H4 (cell line): Measurements from ENCODE around the gene BEST4. TPM values are rescaled to one million over a fixed set of nuclear protein-coding genes. Genes with fewer than 3 reads are reported as not detected.
"Not testable (repeated sequence)": the region's sequence is repeated elsewhere in the genome, so short reads cannot be mapped to it uniquely, and the experiment has no call there.

Experiments
- DNase-seq: peaks from one replicate; pipeline ENCODE4 v3.0.0-alpha.2; 2015; ENCODE audit warnings: low spot score
- total RNA-seq: library from RNA; depleted of rRNA; stranded (reverse); fragments of >200 nt; shearing (Covaris generic); gene quantifications from 2 replicates; pipeline ENCODE4 v1.2.3, GENCODE V29; 2014

Gene BEST4
- total RNA-seq, 1 experiment from 2014 or later, result not detected

DNA sequence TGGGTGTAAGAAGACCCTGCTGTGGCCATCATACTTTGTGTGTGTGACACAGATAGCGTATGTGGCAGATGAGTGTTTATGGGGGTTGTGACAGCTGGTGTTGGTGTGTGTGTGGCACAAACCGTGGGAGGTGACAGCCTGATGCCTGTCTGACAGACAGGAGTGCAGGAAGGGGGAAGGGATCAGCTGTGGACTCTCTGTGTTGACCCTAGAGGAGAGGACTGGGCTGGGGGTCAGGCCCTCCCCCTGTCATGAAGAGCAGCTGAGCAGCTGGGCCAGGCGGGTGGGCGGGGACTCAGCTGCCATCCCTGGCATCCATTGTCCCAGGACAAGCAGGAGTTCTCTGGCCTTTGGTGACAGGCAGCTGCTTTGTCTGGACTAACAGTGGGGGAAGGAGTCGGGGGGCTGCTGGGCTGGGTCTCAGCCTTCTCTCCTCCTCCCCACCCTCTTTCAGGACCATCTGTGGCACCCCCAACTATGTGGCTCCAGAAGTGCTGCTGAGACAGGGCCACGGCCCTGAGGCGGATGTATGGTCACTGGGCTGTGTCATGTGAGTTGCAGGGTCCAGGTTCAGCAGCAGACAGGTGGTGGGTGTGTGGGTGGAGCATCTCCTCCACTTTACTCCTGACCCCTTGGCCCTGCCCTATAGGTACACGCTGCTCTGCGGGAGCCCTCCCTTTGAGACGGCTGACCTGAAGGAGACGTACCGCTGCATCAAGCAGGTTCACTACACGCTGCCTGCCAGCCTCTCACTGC lies 14.5 kb upstream of the BEST4 start:
- DNase-seq, result no peak

GRCh38 chr1:44801491-44802305 lies 13.7 kb upstream of the BEST4 start:
- DNase-seq, result no peak

DNA sequence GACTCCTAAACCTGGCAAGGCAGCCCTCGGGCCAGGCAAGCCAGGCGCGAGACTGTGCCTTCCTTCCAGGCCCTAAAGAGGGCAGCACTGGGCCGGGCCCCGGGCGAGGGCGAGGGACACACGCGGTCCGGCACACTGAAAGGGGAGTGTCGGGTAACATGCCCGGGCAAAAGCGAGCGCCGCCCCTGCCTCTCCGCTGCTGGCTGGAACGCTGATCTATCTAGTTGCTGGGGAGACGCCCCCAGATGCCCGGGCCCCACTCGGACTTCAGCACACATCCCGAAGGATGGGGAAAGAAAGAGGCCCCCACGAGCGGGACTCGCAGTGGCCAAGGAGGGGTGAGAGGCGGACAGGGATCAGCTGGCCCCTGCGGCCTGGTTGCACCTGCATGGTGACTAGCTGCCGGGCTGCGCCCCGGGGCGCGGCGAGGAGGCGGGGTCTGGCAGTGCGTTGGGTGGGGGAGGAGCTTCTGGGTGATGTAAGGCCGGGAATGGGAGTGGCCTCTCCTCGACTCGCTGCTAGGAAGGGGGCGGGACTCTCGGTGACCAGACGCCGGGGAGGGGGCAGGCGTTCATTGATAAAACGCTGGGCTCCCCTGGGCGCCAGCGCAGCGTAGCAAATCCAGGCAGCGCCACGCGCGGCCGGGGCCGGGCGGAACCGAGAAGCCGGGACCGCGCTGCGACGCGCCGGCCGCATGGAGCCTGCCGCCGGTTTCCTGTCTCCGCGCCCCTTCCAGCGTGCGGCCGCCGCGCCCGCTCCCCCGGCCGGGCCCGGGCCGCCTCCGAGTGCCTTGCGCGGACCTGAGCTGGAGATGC lies 12.0 kb upstream of the BEST4 start, which contains the start of gene PLK3:
Gene PLK3 (plus strand): TSS at position 608 of the 815 bp plus-strand sequence. CDS start 87 bp downstream, at position 695.
- peak; percentile 97 for DNase-seq

- no peak for DNase-seq
Observed at GRCh38 chr1:44798481-44799365, 10.8 kb upstream of the BEST4 start.

- not testable (repeated sequence) for DNase-seq
Observed at GRCh38 chr1:44797886-44798285, 9.9 kb upstream of the BEST4 start.

DNA sequence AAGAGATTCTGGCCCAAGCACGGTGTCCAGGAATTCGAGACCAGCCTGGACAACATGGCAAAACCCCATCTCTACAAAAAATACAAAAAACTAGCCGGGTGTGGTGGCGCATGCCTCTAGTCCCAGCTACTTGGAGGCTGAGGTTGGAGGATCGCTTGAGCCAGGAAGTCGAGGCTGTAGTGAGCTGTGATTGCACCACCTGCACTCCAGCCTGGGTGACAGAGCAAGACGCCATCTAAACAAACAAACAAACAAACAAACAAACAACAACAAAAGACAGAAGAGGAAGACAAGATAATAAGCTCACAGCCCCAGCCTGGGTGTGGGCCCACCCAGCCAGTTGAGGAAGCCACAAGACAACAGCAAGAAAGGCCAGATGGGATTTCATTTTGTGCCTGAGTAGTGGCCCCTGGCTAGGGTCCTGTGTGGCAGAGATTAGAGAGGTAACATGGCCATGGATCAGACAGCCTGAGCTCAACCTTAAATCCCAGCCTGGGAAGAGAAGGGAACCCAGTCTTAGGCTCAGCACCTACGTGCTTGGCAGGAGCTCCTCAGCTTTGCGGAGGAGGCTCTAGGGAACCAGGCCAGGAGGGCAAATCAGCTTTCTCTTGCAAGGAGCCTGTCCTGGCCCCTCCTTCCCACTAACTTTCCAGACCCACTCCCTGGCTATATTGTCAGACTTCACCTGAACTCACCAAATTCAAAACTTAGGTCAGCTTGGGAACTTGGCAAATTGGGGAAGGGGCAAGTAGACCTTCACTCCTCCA lies 4.9 kb upstream of the BEST4 start:
- no peak for DNase-seq

- no peak for DNase-seq
Observed at GRCh38 chr1:44790968-44791801, 3.2 kb upstream of the BEST4 start.

- no peak for DNase-seq
Observed at GRCh38 chr1:44787506-44787905, 464 bp downstream of the BEST4 start.

GRCh38 chr1:44786841-44787426 lies 1.0 kb downstream of the BEST4 start:
- no peak for DNase-seq

DNA sequence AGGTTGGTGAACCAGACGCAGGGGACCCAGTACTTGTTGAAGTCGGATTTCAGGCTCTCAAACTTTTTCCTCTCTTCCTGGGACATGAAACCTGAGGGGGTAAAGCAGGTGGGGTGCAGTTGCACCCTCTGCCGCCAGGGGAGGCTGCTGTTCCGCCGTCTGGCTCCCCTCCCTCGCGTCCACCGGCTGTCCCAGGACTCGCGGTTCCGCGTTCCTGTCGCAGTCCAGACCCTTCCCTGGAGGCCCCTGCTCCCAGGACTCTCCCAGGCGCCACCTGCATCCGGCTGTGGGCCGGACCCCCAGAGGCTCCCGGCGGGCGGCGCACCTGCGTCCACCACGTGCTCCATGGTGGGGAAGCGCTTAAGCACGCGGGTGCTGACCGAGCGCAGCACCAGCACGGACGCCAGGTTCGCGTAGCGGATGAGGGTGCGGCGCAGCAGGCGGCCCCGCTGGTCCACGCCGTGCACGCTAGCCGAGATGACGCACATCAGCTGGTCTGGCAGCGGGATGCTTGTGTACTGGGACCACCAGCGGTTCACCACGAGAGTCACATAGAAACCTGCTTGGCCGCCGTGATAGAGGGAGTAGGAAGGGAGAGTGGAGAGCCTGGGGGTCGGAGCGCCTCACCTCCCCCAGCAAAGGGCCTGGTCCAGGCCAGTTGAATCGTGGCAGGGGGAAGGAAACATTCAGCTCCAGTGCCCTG lies 1.7 kb downstream of the BEST4 start:
- DNase-seq, result no peak

- DNase-seq, result no peak
Observed at GRCh38 chr1:44785501-44786137, 2.4 kb downstream of the BEST4 start.

GRCh38 chr1:44785029-44785380 lies 3.0 kb downstream of the BEST4 start:
- no peak for DNase-seq

DNA sequence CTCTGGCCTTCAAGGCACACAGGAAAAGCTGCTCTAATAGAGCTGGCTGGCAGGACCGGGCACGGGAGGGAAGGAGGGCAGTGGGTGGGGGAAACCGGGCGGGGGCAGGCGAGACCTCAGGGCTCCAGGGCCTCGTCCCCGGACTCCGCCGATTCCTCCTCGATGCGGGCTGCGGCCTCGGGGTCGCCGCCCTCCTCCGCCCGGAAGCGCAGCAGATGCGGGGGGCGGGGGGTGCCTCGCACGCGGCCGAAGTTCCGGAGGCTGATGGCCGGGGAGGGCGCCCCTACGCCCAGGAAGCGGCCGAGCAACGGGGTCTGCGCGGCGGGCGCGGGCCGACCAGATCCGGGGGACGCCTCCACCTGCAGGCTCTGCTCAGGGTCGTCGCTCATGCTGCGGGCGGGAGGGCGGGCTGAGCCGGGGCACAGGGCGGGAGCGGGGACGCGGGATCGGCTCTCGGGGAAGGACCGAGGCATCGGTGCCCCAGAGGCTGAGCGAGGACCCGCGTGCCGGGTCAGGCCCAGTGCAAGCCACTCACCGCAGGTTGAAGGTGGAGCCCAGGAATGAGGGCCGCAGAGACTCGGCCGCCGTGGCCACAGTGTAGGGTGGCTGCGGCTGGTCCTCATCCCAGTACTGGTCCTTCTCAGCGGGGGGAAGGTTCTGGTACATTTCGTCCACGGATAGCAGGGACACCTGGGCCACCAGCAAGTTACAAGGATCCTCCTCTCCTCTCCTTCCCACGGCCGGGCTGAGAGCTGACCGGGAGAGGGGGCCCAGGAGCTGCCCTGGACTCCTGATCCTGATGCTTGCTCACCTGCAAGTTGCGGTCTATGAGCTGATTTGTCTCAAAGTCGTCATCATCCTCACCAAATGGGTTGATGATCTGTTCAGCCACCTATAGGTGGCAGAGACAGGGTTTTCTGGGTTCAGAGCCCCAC lies 3.6 kb downstream of the BEST4 start:
- no peak for DNase-seq

DNA sequence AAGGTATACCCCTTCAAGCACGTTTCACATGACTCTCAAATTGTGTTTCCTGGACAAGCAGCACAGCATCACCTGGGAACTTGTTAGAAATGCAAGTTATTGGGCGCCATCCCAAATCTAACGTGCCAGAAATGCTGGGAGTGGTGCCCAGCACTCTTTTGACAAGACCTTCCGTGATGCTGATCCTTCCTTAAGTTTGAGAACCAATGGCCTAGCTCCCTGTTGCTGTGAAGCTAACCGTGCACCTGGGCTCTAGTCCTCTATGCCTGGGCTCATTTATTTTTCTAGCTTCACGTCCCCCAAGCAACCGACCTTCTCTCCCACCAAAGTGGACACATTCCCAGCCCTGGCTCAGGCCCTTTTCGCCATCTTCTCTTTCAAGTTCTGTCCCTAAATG lies 4.3 kb downstream of the BEST4 start:
- no peak for DNase-seq

GRCh38 chr1:44780583-44781121 lies 7.3 kb downstream of the BEST4 start:
- no peak for DNase-seq
